ENCODE measurements around the gene ZNF646.

ZNF646 gene

DNA sequence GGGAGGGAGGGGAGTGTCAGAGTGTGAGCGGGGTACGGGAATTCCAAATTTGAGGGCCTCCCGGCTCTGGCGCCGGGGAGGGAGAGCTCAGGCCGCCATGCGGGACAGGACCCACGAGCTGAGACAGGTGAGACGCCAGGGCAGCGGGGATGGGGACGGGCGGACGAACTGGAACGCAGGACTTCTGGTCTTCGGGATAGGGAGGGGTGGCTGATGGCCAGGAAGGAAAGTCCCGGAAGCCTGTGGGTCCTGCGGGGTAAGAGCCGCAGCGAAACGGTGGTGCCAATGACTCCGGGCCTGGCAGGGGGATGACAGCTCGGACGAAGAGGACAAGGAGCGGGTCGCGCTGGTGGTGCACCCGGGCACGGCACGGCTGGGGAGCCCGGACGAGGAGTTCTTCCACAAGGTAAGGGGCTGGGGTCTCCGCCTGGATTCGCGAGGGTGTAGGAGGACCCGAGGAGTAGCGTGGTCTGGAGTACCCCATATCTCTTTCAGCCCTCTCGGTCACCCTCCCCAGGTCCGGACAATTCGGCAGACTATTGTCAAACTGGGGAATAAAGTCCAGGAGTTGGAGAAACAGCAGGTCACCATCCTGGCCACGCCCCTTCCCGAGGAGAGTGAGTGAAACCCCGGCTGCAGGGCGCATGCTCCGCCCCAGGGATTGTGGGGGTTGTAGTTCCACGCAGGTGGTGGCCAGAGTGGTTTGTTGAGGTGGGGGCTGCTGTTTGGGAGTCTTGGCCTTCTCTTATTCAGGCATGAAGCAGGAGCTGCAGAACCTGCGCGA lies 40.3 kb upstream of the ZNF646 start:
- TF ChIP-seq, protein P1, sequence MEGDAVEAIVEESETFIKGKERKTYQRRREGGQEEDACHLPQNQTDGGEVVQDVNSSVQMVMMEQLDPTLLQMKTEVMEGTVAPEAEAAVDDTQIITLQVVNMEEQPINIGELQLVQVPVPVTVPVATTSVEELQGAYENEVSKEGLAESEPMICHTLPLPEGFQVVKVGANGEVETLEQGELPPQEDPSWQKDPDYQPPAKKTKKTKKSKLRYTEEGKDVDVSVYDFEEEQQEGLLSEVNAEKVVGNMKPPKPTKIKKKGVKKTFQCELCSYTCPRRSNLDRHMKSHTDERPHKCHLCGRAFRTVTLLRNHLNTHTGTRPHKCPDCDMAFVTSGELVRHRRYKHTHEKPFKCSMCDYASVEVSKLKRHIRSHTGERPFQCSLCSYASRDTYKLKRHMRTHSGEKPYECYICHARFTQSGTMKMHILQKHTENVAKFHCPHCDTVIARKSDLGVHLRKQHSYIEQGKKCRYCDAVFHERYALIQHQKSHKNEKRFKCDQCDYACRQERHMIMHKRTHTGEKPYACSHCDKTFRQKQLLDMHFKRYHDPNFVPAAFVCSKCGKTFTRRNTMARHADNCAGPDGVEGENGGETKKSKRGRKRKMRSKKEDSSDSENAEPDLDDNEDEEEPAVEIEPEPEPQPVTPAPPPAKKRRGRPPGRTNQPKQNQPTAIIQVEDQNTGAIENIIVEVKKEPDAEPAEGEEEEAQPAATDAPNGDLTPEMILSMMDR (IDR thresholded peaks at IDR 0.05; ENCODE audit: extremely low read depth, insufficient read depth, missing control alignments): no peak
- in situ Hi-C loops (cut with MboI; ENCODE audit: low pct_unique_long_range_greater_than_20kb, low sequenced_read_pairs, unreplicated experiment): no loop called here

GRCh38 chr16:31036691-31037090 lies 37.5 kb upstream of the ZNF646 start:
- TF ChIP-seq, protein P1 (IDR thresholded peaks at IDR 0.05; ENCODE audit: extremely low read depth, insufficient read depth, missing control alignments): no peak
- DNase-seq (ENCODE audit: low spot score): no peak
- in situ Hi-C loops (cut with MboI; ENCODE audit: low pct_unique_long_range_greater_than_20kb, low sequenced_read_pairs, unreplicated experiment): no loop called here

More for the DNA sequence above, 40.3 kb upstream of the ZNF646 start:
- DNase-seq (ENCODE audit: low spot score): peak; percentile 94

DNA sequence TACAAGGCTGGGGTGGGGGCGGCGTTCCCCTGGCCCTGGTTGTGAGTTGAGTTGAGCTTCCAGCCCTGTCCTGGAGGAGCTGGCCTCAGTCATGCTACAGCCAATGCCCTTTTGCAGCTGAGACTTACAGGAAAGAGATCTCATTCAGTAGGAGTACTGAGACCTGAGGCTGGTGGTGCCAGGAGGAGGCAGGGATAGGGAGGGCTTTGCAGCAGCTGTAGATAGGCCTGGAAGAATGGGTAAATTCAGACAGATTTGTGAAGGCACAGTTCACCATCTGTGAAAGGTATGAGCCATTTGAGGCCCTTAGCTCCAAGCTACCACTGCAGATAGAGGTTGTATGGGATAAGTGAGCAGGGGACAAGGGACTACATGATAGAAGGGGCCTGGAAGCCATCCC lies 35.2 kb upstream of the ZNF646 start:
- in situ Hi-C loops (cut with MboI; ENCODE audit: low pct_unique_long_range_greater_than_20kb, low sequenced_read_pairs, unreplicated experiment): no loop called here
- DNase-seq (ENCODE audit: low spot score): no peak
- TF ChIP-seq, protein P1 (IDR thresholded peaks at IDR 0.05; ENCODE audit: extremely low read depth, insufficient read depth, missing control alignments): no peak

- DNase-seq (ENCODE audit: low spot score): no peak
- in situ Hi-C loops (cut with MboI; ENCODE audit: low pct_unique_long_range_greater_than_20kb, low sequenced_read_pairs, unreplicated experiment): no loop called here
- TF ChIP-seq, protein P1 (IDR thresholded peaks at IDR 0.05; ENCODE audit: extremely low read depth, insufficient read depth, missing control alignments): no peak
Measured at GRCh38 chr16:31042866-31043265, 31.4 kb upstream of the ZNF646 start.

GRCh38 chr16:31043352-31043751 lies 30.9 kb upstream of the ZNF646 start:
- in situ Hi-C loops (cut with MboI; ENCODE audit: low pct_unique_long_range_greater_than_20kb, low sequenced_read_pairs, unreplicated experiment): no loop called here
- DNase-seq (ENCODE audit: low spot score): no peak
- TF ChIP-seq, protein P1 (IDR thresholded peaks at IDR 0.05; ENCODE audit: extremely low read depth, insufficient read depth, missing control alignments): no peak

- in situ Hi-C loops (cut with MboI; ENCODE audit: low pct_unique_long_range_greater_than_20kb, low sequenced_read_pairs, unreplicated experiment): no loop called here
- TF ChIP-seq, protein P1 (IDR thresholded peaks at IDR 0.05; ENCODE audit: extremely low read depth, insufficient read depth, missing control alignments): no peak
- DNase-seq (ENCODE audit: low spot score): no peak
Measured at GRCh38 chr16:31043898-31044481, 30.2 kb upstream of the ZNF646 start.

All from GM13977 (cell line).